ENCODE measurements around the gene ARID5B.

ARID5B gene

DNA sequence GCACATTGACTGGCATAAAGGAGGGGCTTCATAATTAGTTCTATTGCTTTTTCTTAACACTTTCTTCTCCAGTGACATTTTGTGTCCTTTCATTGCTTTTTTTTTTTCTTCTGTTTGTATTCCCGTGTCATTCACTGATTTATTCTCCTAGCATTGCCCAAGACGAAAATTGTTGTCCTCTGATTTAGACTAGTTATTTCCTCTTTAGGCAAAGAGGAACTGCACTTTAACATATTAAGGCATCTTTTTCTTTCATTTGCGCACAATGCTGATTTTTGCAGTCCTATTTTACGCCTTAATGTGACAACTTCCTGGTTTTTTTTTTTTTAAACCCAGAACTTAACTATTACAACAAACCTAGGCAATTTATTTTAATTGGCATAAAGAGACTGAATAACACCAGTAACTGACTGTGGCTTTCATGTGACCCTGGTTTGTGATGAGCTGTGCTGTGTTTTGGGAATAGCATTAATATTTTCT lies 39.7 kb downstream of the ARID5B start:
- DNase-seq (ENCODE audit: low spot score): no peak

DNA sequence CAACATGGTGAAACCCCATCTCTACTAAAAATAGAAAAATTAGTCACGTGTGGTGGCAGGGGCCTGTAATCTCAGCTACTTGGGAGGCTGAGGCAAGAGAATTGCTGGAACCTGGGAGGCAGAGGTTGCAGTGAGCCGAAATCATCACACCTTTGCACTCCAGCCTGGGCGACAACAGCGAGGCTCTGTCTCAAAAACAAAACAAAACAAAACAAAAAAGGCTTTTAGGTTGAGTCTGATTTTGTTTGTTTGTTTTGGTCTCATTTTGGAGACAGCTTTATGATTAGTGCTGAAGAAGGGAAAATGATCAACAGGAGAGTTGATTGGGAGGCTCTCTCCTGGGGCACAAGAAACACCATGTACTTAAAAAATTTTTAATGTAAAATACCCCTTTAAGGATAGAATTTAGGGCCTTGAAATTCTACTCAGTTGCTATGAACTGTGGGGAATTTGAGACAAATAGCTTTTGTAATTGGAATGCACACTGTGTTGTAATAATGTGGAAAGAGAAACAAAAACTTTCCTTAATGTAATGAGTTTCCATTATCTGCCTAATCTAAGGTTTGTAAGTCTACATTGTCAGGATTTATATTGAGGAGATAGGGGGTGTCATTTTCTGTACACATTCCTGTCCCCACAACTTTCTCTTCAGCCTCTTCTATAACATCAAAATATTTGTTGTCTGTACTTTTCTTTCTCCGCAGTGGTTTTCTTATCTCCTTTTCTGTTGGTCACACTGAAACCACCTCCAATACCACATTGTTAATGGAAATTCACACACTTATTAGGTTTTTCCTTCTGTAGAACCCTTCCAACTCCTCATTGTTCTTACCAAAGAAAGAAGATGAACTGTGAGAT lies 41.3 kb downstream of the ARID5B start:
- no peak for DNase-seq (ENCODE audit: low spot score)

DNA sequence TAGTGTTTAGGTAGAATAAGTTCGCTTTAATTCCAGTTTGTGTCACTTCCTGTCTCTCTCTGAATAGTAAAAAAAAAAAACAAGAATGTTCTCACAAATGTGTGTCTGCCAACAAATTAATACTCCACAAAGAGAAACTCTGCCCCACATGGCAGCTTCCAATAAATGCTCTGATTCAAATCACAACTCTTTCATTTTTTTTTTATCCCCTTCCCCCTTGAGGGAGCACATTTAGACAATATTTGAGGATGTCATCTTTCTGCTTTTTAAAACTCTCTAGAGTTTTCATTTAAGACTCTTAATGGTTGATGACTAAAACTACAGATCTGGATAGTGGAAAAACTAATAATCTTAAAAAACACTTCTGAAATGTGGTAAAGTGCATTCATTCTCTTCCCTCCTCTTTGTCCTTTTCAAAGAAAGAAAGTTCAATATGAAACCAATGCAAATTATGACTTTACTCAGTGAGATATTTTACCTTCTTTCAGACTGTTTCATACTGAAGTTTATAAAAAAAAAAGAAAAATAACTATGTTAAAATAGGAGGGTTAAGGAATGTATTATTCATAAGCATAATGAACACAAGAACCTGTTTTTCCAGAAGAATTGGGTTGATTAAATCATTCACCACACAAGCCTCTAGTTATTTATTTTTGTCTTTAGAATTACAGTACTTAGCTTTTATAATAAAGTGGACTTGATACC lies 42.3 kb downstream of the ARID5B start:
- DNase-seq (ENCODE audit: low spot score): no peak

DNA sequence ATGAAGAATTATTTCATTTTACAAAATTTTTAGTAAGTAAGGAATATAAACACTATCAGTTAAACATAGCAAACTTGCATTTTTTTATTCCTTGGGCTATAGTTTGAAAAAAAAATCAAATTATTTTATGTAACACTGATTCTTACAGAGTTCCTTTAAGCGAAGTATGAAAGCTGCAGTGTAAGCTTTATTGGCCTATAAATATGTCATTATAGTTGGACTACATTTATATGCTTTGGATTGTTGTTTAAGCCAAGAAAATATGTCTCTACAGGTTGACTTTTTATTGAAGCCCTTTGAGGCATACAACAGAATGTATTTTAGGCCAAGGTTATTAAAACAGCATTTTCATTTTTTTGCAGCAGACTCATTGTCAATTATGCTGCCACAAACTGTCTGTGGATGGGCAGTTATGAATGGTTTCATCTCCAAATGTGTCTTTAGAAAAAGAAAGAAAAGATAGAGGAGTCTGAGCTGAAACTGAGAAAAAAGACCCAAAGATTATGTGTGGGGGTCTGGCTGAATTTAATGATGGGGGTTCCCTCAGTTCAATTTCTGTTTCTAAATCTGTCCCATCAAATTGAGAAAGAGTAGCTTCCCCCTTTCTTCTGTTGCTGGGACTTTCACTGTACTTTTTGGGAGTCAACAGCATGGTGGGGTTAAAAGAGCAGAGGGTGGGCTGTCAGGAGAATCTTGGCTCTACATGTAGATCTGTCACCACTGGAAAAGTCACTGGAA lies 43.1 kb downstream of the ARID5B start:
- no peak for DNase-seq (ENCODE audit: low spot score)

GRCh38 chr10:61949687-61950086 lies 48.2 kb downstream of the ARID5B start:
- no peak for DNase-seq (ENCODE audit: low spot score)

DNA sequence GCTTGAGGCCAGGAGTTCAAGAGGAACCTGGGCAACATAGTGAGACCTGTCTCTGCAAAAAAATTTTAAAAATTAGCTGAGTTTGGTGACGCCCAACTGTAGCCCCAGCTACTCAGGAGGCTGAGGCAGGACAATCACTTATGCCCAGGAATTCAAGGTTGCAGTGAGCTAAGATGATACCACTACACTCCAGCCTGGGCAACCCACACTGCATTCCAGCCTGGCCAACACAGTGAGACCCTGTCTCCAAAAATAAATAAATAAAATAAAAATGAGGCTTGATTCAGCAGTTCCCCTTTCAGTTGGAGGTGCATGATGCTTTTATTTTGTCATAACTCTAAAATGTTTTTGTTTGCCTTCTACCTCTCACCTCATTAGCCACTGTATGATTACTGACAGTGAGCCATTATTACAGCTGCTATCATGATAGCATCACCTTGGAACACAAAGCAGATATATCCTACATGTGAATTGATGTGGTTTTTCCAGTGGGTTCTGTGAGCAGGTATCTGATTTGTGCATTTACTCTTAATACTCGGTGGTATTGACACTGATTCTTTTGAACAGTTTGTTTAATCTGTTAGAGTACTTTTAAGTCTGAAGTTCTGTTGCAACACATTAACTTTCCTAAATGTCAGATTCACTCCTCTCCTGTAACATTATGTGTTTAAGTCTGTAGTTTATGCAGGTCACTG lies 49.1 kb downstream of the ARID5B start:
- DNase-seq (ENCODE audit: low spot score): no peak

DNA sequence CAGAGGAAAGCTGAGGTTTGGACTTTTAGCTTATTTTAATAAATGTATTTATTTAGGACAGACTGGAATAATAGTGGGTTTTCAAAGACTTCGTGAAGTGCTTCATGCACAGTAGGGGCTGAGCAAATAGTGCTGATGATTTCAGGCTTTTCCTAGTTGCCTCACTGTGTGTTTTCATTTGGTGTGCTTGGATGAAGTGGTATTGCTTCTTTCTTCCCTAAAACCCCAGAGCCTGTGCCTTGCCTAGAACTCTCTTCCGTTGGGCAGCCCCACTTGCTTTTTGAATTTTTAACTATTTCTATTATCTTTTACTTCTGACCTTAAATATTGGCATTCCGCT lies 49.6 kb downstream of the ARID5B start:
- no peak for DNase-seq (ENCODE audit: low spot score)

DNA sequence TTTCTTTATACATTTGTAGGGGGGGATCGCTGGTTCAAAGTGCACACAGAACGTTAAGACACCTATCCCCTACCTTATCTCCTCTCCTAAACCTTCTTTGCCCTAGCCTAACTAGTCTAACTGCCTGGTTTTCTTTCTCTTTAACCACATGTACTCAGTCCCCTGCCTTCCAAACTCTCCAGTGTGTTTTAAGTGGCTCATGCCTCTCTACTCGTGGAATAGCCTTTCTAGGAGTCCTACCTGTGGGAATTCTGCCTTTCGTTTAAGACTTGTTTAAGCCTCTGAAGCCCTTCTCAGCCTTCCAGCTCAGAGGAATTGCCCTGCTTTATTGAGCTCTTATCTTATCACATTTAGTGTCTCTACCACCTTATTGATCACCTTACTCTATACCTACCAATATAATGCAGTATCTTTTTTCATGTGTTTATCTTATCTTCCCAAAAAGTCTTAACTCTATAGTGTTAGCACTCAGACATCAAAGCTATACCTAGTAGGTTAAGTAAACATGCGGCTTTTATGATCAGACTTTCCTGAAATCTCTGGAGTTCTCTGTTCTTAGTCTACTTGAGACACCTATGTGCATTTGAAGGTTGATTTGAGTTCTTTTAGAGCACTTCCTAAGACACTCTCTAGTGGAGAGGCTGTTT lies 50.7 kb downstream of the ARID5B start:
- no peak for DNase-seq (ENCODE audit: low spot score)

GRCh38 chr10:61953183-61953582 lies 51.7 kb downstream of the ARID5B start:
- DNase-seq (ENCODE audit: low spot score): no peak

DNA sequence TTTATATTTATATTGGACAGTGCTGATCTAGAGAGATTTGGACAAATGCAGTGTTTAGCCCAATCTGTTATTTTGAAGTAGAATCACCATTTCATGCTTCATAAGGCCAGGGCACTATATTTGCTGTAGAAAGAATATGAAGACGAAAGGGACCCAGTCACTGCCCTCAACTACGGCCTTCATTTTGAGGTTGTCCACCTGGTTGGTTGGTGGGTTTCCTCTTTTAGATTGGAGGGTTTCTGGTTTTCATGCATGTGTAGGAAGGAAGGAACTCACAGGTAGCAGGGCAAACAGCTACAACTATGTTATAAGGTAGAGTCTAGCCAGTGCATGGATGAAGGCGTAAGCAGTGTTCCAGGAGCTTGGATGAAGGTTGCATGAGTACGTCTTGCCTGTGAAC lies 56.3 kb downstream of the ARID5B start:
- no peak for DNase-seq (ENCODE audit: low spot score)

DNA sequence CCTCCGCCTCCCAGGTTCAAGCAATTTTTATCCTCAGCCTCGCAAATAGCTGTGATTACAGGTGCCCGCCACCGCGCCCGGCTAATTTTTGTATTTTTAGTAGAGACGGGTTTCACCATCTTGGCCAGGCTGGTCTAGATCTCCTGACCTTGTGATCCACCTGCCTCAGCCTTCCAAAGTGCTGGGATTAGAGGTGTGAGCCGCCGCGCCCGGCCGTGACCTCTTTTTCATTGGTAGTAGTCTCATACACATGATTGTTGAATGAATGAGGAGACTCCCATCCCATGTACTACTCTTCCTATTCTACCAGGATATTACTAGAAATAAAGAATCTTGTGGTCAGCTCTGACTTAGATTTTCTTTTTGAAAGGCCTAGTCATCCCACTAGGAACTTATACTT lies 56.8 kb downstream of the ARID5B start:
- no peak for DNase-seq (ENCODE audit: low spot score)

- no peak for DNase-seq (ENCODE audit: low spot score)
Measured at GRCh38 chr10:61958805-61959204, 57.3 kb downstream of the ARID5B start.

DNA sequence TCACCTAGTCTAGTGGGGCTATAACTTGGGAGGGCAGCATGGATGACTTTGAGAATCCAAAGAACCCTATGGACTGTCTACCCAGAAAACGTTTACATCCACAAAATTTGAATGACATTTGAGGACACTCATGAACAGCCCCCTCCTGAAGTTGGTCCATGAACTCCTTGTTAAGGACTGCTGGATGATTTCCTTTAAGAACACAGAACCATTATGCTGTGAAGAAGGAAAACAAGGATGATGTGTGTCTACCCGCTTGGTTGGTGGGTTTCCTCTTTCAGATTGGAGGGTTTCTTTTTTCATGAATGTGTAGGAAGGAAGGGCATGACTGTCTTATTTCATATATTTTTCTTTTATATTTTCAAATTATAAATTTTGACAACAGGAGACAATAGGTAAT lies 58.3 kb downstream of the ARID5B start:
- DNase-seq (ENCODE audit: low spot score): no peak

- no peak for DNase-seq (ENCODE audit: low spot score)
Measured at GRCh38 chr10:61960396-61961120, 59.1 kb downstream of the ARID5B start.

- DNase-seq (ENCODE audit: low spot score): no peak
Measured at GRCh38 chr10:61961278-61961677, 59.8 kb downstream of the ARID5B start.

DNA sequence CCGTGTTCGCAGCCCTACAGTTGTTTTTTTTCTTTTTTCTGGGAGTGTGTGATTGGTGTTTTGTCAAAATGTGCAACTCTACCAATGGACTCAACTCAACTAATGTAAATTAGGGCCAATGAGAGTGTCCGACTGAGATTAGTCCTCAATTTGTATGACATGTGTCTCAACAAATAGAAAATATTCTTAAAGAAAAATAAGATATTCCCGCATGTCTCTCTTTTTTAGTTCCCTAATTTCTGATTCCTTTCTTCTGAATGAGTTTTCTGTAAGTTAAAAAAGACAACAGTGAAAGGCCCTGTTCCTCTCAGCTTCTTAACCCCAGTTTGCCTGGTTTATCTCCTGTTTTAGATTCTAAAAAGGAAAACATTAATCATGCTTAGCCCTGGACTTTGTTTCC lies 61.5 kb downstream of the ARID5B start:
- no peak for DNase-seq (ENCODE audit: low spot score)

DNA sequence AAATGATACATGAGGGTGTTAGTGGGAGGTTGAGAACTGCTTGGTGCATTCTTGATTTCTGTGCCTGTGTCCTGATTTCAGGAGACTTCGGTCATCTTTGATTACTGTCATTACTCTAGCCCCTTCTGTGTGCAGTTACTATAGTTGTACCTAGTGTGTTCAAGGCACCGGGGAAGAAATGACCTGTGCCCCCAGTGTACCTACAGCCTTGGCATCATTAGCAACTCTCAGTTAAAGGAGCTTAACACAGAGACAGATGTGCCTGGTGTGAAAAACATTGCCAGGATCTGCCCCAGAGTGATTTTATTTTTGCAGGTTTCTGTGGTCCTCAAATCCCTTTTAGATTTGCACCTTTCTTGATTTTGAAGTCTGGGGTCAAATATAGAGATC lies 62.2 kb downstream of the ARID5B start:
- no peak for DNase-seq (ENCODE audit: low spot score)

GRCh38 chr10:61964059-61964709 lies 62.7 kb downstream of the ARID5B start:
- DNase-seq (ENCODE audit: low spot score): no peak

DNA sequence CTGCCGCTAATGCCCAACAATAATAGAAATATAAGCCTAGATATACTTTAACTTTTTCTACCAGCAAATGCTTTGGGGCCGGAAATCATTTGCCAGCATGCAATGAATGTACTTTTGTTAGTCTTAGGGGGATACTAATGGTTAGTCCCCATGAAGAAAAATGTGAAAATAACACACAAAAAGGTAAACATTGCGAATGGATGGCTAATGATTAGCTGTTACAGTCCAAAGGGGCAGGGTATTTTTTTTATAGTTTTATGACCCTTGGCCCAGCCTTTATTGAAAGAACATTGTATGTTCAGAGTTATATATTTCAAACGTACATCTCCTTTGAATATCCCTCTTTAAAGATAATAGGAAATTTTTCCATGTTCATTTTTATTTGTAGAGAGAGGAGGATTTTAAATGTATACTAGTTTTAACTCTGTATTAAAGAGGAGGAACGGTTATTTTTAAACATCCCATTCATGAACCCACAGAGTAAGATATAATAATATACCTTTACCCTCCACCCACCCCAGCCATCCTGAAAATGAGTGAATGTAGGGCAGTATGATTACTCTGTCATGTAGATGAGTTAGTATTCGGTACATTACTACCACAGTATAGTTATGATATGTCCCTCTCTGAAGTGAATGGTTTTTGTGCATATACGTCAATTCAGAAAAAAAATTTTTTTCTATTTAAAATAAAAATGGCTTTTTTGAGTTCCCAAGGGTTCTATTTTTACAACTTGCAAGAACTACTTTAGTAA lies 63.6 kb downstream of the ARID5B start:
- DNase-seq (ENCODE audit: low spot score): no peak

All from hematopoietic multipotent progenitor cell treated with erythropoietin and hydrocortisone succinate and interleukin-3 and kit ligand, for 15 days (in vitro differentiated cells).